Stimulated activated CD8-positive, alpha-beta memory T cell treated with anti-CD3 and anti-CD28 coated beads, Interleukin-12 subunit alpha, Interleukin-12 subunit beta, amount 100 ng/mL, for 4 hours (primary cell): ENCODE measurements around the gene CCDC57.
A peak's percentile ranks its signal among the peaks of the same experiment; 100 is the strongest.

ENCODE experiments used
- DNase-seq: peaks from one replicate; pipeline ENCODE4 v3.0.0-alpha.2; 2020; ENCODE audit warnings: low read depth

Gene CCDC57

DNA sequence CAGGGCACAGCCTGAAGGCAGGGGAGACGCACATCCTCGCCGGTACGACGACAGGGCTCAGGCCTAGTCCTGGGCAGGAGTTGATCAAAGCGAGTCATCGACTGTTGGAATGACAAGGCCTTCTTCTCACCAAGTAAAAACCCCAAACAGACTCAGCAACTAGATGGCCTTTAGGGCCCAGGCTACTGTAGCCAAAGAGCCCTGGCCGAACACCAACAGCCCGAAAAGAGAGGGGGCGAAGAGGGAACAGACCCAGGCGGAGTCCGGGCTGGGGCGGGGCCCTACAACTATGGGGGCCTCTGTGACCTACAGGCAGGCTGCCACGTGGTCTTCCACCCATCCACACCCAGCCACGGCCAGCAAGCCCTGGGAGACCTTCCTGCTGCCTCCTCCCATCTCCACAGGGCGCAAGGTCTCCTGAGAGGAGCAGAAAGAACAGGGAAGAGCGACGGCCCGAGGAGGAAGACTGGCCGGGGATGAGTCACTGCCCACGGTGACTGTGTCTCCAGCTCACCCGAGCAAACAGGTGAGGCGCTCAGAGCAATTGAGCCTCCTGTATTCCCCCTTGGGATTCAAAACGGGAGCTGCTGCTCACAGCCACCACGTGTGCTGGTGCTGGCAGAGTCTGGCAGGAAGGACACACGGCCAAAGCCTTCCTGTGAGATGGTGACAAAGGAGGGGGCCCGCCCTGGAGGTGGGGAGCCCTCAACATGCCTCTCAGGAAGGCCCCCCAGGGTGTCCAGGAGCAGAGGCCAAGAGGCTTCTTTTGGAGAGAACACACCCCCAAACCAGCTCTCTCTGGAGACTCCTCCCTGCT is 33.9 kb upstream of the CCDC57 start:
- DNase-seq = no peak

DNA sequence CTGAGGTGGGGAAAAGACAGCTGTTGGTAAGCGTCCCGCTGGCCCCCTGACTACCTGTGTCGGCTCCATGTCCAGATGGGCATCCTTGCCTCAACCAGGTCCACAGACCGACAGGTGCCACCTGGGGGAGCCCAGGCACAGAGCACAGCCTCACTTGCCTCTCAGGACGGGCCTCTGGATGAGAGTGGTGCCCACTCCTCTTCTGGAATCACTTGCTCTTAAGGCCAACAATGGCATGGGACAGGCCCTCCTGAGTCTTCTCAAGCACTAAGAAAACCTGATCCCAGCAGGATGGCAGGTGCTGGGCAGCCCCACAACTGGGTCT is 33.4 kb upstream of the CCDC57 start:
- no peak for DNase-seq

DNA sequence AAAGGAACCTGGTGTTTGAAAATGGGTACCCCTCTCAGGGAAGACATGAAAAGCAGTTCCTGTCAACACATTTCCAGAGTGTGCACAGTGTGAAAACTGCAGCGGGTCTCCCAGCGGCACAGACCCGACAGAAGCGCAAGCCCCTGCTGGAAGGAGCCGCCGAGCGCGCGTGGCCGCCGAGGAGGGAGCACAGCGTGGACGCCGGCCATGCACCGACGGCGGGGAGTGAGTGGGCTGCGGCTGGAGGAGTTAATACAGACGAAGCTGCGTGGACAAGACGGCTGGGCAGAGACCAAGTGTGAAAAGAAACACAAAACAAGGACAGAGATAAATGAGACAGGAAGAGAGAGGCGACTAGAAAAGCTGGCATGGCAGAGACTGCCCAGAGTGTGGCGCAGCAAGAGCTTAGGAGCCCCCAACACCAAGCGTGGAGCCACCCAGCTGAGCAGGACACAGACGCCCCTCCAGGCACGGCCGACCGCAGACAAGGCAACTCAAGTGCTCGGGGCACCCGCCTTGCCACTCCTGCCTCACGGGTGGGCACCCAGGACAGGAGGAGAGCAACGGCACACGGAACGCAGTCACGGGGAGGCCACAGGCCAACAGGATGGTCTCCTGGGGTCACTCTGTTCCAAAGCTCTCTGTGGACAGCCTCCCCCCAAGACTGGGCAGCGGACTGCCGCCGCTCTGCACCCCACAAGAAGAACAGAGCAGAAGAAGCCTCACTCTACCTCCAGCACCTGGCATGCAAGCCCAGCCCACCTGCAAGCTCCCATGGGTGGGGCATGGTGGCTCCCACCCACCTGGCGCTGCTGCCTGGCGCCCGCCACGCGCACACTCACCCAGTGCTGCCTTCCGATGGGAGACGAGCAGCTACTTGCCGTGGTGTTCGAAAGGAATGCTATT is 32.7 kb upstream of the CCDC57 start:
- DNase-seq = no peak

DNA sequence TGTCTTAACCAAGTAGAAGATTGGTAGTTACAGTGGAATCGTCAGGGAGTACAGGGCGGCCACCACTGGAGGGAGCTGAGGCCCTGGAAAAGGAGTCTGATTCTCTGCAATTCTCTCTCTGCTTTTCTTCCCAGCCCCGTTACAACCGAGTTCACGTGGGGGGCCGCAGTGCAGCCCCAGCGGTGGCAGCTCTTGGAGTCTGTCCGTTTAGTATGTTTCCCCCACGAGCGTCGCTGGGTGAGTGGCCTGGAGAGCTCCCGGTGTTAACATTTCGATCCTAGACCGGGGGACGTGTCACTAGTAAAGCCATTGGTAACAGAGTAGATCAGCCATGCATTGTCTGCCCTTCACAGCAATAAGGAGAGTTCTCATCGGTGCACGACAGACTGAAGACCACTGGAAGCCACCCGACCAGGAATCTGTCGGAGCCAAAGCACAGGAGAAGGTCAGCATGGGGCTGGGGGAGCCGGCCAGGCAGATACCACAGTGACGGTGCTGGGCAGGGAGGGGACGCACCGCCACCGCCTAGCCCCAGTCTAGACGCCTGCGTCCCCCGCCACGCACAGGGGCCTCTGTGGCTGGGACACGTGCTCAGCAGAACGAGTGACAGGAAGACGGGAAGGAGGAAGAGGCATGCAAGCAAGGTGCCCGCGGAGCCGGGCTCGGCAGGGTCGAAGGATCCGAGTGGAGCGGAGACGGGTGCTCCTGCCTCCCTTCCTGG is 31.9 kb upstream of the CCDC57 start:
- DNase-seq = no peak

DNA sequence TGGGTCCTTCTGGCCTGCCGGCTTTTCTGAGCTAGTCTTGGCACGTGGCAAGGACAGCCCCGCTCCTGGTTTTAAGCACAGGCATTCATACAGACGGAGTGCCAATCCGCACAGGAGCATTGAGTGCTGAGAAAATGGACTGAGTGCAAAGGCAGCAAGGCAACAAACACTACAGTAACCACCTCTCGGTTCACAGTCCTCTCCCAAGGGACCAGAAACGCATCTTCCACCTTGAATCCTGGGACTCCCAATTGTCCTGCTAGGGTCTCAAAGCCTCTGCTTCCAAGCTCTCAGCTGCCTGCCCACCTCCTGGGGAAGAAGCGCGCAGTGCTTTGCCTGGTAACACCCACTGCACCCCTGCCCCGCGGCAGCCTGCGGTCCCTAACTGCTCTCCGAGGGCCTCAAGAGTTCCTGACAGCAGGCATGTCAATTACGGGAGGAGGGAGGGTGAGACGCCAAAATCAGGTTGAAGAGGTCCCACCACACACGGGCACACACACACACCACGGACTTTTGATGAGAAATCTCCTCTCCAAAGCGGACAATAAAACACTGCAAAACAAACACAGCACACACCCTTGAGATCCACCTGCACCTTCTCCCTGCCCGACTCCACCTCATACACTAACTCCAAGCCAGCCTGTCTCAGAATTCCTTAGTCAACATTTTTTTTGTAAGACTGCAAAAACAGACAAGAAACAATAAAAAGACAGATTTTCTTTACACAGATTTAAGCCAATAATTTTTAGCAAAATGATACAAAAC is 31.2 kb upstream of the CCDC57 start:
- no peak for DNase-seq

DNA sequence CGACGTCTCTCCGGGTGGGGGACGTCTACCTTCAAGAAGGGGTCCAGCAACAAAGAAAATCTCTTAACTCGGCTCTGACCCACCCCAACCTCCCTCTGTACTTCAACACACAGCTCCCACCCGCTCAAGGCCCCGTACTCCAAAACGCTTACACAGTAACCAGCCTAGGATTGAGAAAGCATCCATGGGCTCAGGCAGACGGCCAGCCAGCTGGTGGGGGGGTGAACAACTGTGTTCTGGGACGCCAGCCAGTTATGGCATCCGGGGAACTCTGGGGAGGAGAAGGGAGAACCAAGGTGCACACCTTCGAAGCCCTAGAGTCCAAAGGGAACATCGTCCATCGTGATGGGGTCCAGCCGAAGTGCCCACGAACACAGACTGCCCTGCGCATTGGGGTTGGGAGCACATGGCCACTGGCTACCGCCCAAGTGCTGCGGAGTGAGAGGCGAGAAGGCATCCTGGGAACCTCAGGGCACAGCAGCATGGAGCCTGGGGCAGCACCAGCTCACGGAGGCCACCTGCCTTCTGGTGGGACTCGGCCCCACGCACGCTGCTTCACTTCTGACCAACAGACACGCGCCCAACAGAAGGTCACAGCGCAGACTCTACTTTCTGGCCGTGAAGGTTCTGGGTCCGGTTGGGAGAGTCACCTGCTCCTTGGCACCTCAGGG is 30.5 kb upstream of the CCDC57 start:
- no peak for DNase-seq

DNA sequence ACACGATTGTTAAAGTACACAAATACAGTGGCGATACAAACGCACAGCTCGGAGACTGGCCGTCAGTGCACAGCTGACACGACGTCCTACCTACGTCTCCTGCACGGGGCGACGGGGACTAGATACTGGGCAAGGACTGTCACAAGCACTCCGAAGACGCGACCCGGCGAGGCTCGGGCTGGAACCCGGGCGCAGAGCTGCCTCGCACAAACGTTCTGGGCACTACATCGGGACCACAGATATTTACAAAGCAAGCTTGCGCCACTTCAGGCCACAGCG is 30.0 kb upstream of the CCDC57 start:
- DNase-seq = no peak

DNA sequence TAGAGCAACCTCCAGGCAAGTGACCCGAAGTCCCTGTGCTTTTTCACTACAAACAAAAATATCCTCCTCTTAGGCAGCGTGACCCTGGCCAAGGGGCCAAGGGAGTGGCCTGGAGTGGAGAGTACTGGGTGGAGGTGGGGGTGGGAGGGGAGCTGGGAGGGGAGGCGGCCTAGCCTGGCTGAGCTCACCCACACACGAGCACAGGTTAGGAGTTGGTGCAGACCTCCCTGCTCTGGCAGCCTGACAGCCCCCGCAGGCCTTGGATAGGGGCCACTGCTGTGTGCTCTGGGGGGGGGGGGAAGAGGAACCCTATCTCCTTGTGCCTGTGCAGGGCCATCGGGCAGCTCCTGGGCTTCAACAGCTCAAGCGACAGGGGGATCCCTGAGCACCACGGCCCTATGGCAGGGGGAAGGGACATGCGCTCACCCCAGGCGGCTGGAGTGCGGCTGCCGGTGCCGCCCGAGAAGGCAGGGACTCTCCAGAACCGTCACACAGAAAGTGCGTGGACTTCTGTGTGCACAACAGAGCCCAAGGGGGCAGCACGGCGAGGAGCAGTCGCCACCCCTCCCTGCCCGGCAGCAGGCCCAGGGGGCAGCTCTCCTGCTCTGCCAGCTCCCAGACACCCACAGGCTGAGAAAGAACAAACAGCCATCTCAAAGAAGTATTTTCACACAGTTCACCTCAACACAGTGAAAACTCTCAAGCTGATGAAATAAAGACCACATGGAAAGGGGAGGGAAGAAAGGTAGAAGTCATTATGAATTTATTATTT is 29.5 kb upstream of the CCDC57 start:
- no peak for DNase-seq

DNA sequence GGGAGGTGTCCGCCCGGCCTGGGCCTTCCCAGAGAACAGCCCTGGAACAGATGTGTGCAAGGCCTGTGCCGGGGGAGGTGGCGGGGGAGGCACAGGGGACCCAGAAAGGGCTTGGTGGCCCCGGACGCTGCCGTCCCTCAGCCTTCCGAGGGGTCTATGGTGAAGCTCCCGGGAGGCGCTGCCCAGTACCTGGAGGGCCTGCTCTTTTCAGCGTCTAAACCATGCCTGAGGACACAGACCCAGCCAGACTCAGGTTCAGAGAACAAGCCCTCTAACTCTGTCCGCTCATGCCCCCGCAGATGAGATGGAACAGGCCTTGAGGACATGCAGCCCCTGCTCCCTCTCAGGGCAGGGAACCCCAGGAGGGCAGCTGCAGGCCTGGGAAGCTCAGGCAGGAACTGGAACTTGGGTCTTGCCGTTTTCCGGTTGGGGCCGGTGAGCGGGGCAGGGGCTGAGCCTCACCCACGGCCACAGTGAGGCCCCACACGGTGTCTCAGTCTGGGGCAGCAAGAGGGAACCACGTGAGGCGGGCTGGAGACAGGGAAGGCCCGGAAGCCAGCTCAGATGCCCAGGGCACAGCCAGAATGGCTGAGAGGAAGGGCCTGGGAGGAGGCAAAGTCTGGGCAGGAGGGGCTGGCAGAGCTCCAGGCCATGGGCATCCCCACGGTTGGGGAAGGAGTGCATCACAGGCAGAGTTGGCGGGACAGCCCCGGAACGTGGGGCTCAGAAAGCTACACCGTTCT is 28.7 kb upstream of the CCDC57 start:
- no peak for DNase-seq

DNA sequence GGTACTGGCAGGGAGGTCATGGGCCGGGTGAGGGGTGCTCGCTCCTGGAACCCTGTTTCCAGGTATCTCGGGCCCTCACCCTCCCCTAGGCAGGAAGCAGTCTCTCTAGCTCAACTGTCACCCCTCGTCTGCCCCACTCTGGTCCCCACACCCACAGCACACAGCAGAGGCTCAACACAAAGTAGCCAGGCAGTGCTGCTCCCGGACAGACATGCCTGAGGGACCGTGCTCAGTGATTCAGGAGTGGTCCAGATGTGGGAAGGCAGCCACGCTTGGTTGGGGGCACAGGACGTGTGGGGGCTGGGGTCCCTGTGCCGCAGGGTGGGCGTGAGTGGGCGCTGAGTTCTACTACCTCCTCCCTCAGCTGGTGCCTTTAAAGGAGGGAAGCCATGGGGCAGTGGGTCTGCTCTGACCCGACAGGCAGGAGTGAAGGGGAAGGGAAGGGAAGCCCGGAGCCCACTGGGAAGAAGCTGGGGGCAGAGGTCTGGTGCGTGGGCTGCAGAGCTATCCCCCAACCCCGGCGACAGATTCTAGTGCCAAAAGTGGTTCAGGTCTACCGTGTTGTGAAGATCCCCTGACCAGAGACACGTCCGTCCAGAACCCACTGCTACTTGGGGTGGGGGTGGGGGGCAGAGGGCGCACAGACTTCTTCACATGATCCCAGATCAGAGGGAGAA is 28.0 kb upstream of the CCDC57 start:
- no peak for DNase-seq

DNA sequence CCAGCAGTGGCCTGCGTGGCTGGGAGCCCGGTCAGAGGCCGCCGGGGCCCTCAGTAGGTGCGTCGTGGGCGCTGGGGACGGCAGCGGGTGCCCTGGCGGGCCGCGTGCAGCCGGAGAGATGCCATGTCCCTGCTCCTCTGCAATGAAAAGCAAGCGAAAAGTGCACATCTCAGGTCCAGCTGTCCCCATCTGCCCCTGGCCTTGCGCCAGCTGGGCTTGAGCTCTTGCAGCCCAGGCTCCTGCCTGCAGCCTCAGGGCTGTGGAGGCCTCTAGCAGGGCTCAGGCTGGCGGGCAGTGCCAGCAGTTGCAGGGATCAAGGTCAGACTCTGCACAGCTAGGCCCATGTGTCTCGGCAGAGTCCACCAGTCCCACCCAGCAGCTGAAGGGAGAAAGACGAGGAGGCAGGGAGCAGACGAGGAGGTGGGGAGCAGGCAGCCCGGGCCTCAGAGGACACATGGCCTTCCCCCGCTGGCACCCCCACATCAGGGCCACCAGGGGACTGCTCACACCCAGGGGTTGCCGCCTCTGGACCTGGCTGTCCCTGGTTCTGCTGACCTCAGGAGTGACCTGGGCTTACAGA is 27.4 kb upstream of the CCDC57 start:
- DNase-seq = no peak

DNA sequence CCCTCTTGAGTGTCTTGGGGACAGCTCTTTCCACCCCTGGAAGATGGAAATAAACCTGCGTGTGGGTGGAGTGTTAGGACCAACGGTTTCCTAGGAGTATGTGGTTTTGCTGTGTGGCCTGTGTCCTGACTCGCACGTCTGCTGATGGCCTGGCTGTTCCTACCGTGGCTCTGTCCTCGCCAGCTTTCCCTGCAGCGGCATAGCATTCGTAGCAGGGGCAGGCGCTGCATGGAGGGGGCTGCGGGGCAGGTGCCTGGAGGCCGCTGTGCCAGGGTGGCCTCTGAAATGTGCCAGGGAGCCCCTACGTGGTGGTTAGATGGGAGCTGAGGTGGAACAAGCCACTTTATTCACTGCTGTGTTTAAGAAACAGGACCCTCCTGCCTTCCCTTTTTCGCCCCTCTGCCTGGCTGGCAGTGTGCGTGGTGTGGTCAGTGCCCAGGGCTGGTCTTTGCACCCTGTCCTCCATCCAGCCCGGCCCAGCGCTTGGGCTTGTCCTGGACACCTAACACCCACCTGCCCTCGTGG is 26.8 kb upstream of the CCDC57 start:
- no peak for DNase-seq

DNA sequence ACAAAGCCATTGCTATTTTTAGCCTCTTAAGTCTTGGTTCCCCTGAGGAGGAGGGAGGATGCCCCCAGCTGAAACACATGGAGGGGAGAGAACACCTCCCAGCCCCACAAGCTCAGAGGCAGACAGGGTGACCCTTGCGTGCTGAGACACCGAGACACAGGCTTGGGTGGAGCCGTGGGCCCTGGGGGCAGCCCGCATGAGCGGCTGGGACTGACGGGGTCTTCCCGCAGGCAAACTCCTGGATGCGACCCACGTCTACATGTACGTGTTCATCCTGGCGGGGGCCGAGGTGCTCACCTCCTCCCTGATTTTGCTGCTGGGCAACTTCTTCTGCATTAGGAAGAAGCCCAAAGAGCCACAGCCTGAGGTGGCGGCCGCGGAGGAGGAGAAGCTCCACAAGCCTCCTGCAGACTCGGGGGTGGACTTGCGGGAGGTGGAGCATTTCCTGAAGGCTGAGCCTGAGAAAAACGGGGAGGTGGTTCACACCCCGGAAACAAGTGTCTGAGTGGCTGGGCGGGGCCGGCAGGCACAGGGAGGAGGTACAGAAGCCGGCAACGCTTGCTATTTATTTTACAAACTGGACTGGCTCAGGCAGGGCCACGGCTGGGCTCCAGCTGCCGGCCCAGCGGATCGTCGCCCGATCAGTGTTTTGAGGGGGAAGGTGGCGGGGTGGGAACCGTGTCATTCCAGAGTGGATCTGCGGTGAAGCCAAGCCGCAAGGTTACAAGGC is 26.0 kb upstream of the CCDC57 start:
- peak; percentile 39 for DNase-seq

DNA sequence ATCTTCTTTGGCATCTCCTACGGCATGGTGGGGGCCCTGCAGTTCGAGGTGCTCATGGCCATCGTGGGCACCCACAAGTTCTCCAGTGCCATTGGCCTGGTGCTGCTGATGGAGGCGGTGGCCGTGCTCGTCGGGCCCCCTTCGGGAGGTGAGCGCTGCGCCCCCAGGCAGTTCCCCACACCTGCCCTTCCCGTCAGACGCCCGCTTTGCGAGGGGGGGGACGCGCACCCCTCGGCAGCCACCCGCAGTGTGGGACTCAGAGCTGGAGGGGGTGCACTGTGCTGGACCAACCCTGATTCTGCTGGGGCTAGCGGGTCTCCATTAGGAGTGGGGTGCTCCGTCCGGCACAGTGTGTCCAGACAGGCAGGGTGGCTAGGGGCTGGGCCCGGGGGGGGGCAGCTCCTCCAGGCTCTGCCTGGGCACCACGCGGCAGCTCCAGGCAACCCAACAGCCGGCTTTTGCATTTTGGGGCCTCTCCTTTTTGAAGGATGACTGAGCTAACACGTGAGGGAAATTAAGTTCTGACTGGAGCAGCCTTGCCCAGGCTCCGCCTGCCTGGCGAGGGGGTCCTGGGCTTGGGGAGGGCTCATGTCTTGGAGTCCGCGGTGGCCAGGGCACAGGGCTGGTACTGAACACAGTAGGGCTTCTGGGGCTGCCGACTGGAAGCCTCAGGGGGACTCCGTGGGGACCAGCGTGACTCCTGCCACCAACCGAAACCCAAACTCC is 25.3 kb upstream of the CCDC57 start:
- no peak for DNase-seq

DNA sequence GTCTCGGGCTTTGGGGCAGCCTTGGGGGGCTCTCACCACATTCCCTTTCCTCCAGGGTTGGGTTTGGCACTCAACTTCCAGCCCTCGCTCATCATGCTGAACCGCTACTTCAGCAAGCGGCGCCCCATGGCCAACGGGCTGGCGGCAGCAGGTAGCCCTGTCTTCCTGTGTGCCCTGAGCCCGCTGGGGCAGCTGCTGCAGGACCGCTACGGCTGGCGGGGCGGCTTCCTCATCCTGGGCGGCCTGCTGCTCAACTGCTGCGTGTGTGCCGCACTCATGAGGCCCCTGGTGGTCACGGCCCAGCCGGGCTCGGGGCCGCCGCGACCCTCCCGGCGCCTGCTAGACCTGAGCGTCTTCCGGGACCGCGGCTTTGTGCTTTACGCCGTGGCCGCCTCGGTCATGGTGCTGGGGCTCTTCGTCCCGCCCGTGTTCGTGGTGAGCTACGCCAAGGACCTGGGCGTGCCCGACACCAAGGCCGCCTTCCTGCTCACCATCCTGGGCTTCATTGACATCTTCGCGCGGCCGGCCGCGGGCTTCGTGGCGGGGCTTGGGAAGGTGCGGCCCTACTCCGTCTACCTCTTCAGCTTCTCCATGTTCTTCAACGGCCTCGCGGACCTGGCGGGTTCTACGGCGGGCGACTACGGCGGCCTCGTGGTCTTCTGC is 24.6 kb upstream of the CCDC57 start:
- DNase-seq = no peak

DNA sequence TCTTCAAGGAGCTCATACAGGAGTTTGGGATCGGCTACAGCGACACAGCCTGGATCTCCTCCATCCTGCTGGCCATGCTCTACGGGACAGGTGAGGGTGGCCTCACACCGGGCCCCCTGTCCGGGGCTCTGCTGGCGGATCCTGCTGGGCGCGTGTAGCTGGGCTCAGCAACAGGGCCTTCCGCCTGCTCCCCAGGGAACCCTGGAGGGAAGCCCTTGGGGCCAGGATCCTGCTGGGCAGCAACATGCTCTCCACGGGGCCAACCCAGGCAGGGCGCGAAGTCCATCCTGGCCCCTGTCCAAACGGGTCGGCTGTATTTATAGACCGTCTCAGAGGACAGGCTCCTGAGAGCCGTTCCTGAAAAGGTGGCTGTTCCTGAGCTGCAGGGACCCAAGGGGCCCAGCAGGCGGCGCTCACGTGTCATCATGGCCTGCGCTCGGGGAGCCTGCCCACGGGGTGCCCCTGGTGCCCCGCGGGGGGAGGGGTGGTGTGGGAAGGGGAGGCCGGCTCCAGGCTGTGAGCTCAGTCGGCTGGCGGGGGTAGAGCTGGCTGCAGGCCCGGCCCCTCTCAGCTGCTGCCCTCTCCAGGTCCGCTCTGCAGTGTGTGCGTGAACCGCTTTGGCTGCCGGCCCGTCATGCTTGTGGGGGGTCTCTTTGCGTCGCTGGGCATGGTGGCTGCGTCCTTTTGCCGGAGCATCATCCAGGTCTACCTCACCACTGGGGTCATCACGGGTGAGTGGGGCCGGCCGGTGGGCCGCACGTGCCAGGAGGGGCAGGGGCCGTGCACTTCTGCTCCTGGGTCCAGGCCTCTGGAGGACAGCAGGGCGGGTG is 23.7 kb upstream of the CCDC57 start:
- peak; percentile 57 for DNase-seq
